NCI-H748 treated with DMSO at 0.1 percent for 48 hours (cell line): ENCODE results near the gene CBFA2T3.

Experiments
- DNase-seq: peaks from one replicate; lab custom pipeline; 2025; lab: John Stamatoyannopoulos, UW

The CBFA2T3 gene

DNA sequence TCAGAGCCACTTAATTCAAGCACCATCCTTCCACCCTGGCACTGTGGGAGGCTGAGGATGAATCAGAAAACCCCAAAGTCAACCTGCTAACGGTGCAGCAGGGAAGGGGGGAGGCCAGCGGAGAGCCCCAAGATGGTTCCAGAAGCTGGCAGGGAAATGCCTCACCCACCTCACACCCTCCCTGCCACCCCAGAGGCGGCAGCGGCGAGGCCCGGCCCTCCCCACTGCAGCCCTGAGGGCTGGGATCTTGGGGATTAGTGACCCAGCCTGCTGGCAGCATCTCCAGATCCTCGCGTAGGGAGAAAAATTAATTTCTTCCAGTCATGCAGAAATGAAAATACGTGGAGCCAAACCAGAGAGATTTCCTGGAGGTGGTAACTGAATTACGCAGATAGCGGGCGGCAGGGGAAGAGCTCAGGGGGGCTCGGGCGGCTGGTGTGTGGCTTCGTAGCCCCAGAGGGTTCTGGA lies 38.2 kb downstream of the CBFA2T3 start:
- no peak for DNase-seq

DNA sequence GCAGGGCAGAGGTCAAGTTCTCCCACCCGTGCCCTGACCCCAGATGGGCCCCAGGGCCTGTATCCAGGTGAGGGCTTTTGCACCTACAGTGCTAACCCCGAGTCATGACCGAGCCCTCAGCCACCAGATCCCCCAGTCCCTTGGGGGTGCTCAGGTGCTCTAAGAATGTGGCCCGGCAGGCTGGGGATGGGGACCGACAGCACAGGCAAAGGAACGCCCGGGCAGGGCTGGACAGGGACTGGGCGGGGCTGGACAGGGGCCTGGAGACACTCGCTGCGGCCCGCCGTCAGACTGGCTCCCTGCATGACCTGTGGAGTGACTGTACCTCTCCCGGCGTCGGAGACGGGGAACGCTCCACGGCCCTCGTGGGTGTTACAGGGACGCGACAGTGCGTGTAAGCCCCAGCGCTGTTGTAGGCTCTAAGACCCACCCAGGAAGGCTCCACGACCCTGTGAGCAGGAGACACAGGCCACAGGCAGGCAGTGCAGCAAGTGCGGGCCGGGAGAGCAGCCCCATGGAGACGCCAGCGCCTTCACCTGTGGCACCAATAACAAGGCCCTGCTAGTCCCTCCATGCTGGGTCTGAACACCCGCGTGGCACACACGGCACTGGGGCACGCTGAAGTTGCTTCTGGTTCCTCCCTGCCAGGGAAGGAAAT lies 38.8 kb downstream of the CBFA2T3 start:
- no peak for DNase-seq

DNA sequence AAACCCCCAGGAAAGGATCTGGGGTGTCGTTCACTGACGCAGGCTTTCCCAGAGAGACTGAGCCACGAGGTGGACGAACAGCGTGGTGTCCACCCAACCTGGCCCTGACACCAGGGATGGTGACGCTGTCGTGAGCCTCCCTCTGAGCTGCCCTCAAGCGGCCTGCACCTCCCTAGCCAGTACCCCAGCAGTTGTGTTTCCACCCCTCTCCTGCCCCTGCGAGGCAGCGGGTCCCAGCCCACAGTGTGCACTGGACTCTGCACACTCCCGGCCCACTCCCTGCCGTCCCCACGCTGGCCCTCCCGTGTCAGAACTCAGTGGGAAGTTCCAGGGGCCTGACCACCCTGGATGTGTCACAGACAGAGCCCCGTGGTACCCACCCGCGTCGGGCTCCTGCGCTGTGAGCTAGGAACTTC lies 39.8 kb downstream of the CBFA2T3 start:
- DNase-seq: no peak

DNA sequence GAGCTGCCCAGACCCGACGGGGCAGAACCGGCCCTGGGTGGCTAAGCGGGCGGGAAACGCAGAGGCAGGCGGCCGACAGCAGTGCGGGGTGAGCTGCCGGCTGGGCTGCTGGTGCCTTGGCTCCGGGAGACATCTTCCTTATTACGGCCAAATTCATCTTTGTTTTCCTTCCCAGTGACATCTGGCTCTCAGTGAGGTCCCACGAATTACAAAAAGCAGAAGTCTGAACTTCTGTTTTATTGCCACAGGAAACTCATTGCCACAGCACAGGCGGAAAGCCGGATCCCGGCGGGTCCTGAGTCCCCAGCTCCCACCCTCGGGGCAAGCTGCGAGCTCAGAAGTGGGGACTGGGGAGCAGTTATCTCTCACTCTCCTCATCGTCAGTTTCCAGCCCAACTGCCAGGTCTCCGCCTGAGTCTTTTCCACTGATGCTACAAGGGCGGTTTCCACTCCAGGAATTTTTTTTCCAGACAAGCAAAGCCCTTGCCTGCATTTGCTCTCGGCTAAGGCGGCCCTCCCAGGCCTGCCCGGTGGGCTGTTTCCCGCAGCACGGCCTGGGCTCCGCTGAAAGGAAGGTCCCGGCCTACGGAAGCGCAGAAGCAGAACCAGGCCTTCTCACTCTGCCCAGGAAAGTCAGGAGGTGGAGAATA lies 40.3 kb downstream of the CBFA2T3 start:
- no peak for DNase-seq

DNA sequence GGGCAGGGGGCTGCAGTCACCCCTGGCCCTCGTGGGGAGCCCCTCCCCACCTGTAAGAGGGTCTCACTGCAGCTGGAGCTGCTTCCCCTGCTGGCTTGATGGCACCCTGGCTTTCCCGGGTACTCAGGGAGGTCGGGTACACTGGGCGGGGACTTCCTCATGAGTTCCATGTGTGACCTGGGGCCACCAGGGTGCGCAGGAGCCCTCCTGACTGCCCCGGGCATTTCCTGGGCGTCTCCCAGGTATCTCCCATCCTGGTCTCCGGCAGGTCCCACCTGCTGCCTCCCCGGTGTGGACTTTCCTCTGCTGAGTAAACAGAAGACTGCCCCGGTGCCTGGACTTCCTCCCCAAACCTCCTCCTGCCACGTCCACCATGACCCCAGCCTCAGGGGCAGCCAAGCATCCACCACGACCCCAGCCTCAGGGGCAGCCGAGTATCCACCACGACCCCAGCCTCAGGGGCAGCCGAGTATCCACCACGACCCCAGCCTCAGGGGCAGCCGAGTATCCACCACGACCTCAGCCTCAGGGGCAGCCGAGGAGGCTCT lies 40.9 kb downstream of the CBFA2T3 start:
- DNase-seq: no peak

DNA sequence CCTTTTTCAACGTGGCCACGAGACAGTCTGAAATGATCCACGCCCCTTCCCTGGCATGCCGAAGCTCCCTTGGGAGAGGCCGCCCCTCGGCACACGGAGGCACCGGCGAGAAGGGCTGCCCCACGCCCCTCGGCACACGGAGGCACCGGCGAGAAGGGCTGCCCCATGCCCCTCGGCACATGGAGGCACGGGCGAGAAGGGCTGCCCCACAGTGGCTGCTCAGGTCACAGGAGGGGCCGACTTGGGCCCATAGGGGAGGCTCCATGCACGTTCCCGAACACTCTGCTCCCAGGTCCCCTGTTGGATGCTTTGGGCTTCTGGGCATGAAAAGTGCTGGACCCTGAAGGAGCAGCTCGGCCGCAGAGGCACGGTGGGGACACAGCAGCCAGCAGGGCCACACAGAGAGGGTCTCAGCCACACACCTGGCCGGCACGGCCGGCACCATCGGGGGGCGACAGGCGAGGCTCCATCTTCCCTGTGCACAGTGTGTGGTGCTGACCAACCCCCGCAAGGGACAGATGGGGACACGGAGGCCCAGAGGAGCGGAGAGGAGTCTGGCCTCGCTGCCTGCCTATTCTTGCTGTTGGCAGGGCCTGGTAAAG lies 42.8 kb downstream of the CBFA2T3 start:
- DNase-seq: no peak

DNA sequence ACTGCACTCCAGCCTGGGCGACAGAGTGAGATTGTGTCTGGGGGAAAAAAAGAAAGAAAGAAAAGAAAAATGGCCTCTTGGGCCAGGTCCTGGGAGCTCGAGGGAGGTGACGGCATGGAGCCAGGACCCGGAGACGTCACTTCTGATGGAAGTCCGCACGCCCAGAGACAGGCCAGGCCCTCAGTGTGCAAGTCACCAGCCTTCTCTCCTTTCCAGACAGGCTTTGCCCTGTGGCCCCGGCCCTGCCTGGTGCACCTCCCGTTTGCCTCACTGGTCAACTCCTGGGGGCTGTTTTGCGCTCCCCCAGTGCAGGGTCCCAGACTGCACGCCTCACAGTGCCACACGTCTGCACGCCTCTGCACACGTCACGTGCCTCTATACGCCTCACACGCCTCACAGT lies 44.1 kb downstream of the CBFA2T3 start:
- no peak for DNase-seq

DNA sequence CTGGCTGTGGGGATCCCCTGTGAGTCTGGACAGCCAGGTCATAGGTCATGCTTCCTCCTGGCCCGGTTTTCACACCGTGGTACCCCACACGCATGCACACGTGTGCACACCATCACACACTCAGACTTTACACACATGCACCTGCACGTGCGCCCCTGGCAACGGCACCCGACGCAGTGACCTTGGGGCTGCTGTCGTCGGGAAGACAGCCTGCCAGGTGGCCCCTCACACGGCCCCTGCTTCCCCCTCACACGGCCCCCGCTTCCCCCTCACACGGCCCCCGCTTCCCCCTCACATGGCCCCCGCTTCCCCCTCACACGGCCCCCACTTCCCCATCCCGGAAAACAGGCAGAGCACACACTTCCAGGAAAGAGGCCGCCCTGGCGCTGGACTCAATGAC lies 45.1 kb downstream of the CBFA2T3 start:
- no peak for DNase-seq

DNA sequence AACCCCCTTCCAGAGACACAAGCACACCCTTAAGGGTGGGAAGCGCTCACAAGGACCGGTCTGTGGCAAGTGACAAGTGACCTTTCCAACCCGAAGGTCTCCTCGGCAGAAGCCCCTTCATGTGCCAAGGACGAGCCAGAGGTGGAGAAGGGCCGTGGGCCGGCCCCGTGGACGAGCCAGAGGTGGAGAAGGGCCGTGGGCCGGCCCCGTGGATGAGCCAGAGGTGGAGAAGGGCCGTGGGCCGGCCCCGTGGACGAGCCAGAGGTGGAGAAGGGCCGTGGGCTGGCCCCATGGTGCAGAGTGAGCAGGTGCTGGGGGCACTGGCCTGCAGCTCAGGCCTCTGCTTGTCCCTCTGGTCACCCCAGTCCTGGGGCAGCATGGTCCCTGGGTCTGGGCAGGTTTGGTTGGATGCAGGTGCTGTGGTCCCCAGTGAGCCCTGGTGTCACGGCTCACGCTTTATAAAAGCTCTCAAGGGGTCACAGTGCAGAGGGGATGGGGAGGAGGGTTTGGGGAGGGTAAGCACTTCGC lies 45.6 kb downstream of the CBFA2T3 start:
- no peak for DNase-seq

DNA sequence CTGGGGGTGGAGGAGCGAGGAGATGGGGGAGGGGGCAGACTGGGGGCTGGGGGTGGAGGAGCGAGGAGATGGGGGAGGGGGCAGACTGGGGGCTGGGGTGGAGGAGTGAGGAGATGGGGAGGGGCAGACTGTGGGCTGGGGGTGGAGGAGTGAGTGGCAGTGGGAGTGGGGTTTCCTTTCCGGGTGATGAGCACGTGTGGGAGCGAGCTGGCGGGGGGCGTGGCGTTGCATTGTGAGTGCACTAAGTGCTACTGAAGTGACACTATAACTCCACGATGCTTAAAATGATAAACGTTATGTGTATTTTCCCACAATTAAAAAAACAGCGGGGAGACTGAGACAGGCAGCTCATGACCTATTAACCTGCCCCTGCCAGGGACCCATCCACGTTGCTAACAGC lies 46.3 kb downstream of the CBFA2T3 start:
- DNase-seq: no peak

DNA sequence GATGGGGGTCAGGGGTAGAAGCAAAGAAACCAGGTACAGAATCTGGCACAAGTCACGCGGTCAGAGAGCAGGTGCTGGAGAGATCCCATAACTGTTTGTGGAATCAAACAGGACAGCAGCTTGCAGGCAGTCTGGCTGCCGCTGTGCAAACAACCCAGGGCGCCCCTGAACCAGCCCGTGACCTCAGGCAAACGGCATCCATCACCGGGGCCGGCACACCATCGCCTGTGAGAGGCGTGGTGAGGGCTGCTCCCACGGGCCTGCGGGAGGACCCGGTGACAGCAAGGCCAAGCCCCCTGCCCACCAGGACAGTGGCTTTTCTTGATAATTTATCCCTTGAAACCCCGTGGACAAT lies 47.9 kb downstream of the CBFA2T3 start:
- DNase-seq: no peak

DNA sequence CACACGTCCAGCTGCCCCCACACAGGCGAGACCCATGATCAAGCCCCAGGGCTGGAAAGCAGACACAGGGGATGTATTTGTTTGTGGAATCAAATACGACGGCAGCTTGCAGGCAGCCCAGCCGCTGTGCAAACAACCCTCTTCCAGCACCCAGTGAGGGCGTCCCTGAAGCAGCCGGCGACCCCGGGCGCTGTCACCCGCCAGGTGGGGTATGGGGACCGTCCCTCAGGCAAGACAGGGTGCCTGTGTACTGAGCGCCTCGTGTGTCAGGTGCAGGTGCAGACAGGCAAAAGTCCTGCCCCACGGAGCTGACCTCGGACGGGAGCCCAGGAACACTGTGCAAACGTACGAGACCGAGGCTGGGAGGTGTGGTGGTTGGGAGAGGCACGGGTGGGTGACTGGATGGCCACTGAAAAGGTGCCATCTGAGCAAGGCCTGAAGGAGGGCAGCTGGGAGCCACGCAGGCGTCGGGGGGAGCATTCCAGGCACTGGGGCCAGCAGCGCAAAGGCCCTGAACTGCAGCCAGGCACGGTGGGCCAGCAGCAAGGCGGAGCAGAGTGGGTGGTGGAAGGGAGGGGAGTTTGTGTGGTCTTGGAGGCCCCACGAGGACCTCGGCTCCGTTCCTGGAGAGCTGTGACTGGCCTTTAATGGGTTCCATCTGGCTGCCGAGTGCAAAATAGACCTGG lies 48.5 kb downstream of the CBFA2T3 start:
- no peak for DNase-seq

DNA sequence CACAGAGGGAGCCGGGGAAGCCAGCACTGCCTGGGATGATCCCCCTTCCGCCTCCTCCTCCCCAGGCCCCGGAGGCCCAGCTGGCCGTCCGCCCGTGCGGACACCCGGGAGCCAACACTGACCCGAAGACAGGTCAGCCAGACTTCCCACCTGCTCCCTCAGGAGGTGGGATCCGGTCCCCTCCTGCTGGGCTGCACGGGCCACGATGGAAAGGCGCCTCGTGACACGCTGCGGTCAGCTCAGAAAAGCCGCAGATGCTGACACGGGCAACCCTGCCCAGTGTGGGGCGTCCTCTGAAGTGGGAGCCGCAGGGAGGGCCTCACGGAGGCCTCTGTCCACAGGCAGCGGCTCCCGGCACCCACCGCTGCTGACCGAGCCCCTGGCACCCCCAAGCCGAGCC lies 49.3 kb downstream of the CBFA2T3 start:
- no peak for DNase-seq

DNA sequence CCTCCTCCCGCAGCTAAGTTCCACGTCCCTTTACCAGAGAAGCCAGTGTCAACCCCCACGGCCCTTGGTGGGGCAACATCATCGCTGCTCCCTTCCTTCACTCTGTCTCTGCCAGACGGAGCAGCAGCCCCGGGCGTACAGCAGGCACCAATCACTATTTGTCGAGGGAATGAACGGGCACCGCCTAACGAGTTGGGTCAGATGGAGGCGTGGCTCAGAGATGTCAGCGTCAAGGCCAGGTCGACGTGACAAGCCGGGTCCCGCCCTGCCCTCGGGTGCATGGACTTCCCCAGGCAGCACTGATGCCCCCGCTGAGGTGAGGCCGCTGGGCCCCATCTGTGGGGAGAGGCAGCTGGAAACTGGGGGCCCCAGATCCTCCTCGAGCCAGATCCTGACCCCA lies 50.0 kb downstream of the CBFA2T3 start:
- DNase-seq: no peak

DNA sequence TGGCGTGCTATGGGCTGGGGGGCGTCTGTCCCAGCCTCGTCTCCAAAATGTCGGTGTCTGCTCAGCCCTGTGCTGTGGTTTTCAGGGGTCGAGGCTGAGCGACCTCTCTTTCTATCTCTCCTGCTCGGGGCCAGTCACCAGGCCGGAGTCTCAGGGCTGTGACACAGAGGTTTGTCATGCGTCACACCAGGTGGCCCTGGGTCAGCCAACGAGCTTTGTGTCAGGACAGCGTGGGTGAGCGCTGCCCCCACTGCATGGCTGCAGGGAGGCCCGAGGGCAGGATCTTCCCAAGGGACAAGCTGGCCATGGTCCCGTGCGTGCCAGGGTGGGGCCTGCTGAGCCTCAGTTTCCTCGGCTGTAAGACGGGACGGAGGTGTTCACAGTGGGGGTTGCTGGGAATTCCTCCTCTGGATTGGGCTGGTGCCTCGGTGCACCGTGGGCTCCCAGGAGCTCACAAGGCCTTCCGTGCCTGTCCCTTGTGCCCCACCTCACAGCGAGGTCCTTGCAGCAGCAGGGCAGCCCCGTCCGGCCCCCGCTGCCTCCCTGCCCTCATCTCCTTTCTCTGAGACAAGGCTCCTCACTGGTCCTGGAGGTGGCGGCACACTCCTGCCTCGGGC lies 50.5 kb downstream of the CBFA2T3 start:
- DNase-seq: no peak

DNA sequence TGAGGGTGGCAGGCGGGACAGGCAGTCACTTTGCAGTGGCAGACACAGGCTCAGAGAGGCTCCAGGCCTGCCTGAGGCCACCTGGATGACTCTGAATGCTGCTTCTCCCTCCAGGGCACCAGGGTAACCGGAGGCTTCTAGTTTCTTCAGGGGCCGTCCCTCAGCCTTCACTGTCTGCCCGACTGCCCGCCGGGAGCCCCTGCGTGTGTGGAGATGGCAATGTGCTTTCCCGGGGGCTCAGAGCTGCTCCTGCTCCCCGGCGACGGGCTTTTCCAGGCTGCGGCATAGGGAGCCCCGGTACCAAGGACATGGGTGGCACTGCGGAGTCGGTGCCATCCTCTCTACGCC lies 51.5 kb downstream of the CBFA2T3 start:
- DNase-seq: no peak

DNA sequence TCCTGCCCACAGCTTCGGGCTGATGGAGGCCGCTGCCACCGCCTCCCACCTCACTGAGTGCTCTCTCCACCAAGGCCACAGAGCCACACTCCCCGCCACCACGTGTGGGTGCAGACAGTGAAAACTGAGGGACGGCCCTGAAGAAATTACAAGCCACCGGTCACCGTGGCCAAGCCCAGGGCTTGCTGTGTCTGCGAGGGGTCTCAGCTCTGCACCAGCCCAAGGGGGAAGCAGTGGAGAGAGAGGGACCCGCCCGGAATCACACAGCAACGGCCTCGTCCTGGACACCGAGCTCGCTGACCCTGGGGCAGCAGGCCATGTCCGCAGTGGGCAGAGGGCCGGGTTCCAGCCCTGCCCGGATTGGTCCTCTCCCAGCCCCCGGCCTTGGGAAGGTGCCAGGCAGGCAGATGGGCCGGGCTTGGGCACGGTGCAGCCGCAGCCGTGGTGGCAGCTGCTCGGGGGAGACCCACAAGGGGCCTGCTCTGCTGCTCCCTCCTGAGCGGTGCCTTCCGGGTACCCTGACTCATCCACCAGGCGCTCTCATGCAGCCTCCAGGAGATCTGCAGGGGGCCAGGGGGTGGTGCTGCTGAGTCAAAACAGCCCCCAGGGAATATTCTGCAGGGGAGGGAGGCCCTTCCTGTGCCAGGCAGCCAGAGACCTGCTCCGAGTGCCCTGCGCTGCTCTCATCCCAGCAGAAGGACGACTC lies 52.0 kb downstream of the CBFA2T3 start:
- no peak for DNase-seq

DNA sequence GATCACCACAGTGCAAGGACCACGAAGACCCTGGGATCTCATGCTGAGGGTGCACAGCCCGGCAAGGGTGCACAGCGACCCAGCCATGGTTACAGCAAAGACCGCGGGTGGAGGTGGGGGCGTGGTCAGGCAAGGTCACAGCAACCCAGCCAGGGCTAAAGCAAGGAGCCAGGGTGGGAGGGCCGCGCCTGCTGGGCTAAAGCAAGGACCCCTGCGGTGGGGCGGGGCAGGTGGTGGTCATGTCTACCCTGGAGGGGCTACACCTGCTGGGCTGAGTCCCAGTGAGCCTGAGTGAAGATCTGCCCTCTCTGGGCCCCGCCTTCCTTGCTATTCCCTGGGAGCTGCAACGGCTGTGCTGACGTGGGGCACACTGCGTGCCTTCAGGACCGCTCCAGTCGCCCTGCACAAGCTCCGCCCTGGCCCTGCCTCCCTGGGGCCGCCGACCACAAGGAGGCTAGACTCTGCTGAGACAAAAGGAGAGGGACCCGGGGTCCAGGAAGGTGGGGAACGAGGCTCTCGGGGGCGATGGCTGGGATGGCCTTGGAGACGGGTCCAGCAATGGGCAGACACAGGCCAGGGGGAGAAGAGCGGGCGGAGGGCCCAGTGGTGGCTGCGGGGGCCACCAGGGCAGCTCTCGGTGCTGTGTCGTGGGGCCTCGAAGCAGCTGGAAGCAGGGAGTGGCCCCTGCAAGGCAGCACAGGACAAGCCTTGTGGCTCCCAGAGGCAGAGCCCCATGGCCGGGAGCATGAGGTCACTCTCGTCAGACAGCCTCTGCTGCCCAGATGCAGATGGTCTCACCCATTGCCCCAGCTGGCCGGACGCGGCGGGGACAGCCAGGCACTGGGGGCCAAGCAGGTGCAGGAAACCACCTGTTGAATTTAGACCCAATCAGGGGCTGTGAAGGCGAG lies 52.8 kb downstream of the CBFA2T3 start:
- DNase-seq: no peak

DNA sequence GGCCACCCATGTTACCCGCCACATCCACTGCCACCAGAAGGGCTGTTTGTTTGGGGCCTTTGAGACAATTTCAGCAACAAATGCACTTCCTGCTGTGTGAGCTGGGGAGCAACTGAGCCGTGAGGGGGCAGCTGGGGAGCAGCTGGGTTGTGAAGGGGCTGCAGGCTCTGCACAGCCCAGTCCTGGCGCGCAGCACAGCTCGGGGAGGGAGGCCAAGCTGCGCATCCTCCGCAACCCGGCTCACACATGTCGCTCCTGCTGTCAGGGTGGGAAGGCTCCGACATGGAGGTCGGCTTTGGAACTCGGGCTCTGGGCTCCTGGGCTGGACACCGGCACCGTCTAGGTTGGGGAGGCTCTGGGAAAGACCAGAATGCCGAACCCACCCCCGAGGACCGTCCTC lies 53.6 kb downstream of the CBFA2T3 start:
- no peak for DNase-seq

DNA sequence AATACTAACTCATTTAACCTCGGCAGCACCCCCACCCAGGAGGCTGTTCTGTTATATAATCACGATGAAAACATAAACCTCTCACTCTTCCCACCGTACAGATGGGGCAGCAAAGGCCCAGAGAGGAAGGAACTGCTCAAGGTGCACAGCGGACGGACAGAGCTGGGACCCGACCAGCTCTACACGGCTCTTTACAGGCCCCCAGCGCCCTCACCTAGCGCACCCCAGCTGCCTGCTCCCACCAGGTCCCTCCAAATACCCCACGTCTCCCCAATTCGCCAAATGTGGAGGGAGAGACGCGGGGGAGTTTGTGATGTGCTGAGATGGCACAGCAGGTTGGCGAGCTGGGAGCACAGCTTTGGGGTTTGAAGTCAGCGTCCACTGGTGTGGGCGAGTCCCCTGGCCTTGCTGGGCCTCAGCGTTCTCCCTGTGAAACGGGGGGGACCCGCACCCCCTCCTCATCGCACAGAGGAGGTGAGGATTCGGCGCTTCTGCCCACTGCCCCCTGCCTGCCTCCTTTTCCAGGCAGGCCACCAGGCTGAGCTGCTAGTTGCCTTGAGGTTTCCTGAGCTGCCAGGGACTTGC lies 54.1 kb downstream of the CBFA2T3 start:
- no peak for DNase-seq
